Heart left ventricle (tissue), 16 donors: ENCODE data around the gene KIAA1958. TPM values are rescaled to one million over a fixed set of nuclear protein-coding genes. Genes with fewer than 3 reads are reported as not detected.

ENCODE experiments used
- ATAC-seq, 4 donors: fragments of 200-7000 bp; cut with Tn5 transposase; one replicate each; pipeline ENCODE4 v1.9.1; 2020 to 2022; ENCODE audit warnings: moderate library complexity in 4 of 4, mild to moderate bottlenecking in 3 of 4, moderate number of reproducible peaks in 1 of 4
- DNase-seq, 5 donors: peaks; one replicate each; pipeline ENCODE4 v3.0.0-alpha.2; 2020
- H3K27ac ChIP-seq, 12 donors: fragments of 200-600 bp; sonication (generic) in 4 of 12; one replicate each; pipeline versions ENCODE4 v1.5.0 to v1.8.0; 2016 to 2022; ENCODE audit warnings: mild to moderate bottlenecking in 2 of 12
- H3K27me3 ChIP-seq, 9 donors: fragments of 200-600 bp; sonication (generic) in 2 of 9; one replicate each; pipeline versions ENCODE4 v1.5.1 to v1.8.0; 2016 to 2022; ENCODE audit warnings: mild to moderate bottlenecking in 3 of 9
- H3K36me3 ChIP-seq, 9 donors: fragments of 200-600 bp; sonication (generic) in 2 of 9; one replicate each; pipeline versions ENCODE4 v1.5.0 to v1.8.0; 2018 to 2022; ENCODE audit warnings: mild to moderate bottlenecking in 2 of 9
- H3K4me1 ChIP-seq, 12 donors: fragments of 200-600 bp; sonication (generic) in 4 of 12; one replicate each; pipeline versions ENCODE4 v1.5.0 to v1.8.0; 2016 to 2022; ENCODE audit warnings: mild to moderate bottlenecking in 3 of 12
- H3K4me3 ChIP-seq, 12 donors: fragments of 200-600 bp; sonication (generic) in 4 of 12; one replicate each; pipeline versions ENCODE4 v1.5.0 to v1.8.0; 2017 to 2022; ENCODE audit warnings: mild to moderate bottlenecking in 9 of 12, moderate library complexity in 4 of 12
- H3K9me3 ChIP-seq, 12 donors: fragments of 200-600 bp; sonication (generic) in 4 of 12; one replicate each; pipeline versions ENCODE4 v1.5.0 to v1.8.0; 2016 to 2022; ENCODE audit warnings: mild to moderate bottlenecking in 1 of 12
- POLR2A ChIP-seq, 2 donors: fragments of 450-650 bp; IDR thresholded peaks; one replicate each; pipeline ENCODE4 v1.6.1; 2017; ENCODE audit warnings: antibody characterized with exemption in 2 of 2, mild to moderate bottlenecking in 2 of 2, moderate library complexity in 2 of 2
- WGBS, 4 donors: extraction: QIAGEN DNeasy Blood & Tissue Kit in 2 of 4; methylation state at CpG; one replicate each; pipeline versions ENCODE4 v1.1.5 to v1.1.7; 2013 to 2018; 5-methylcytosine and 5-hydroxymethylcytosine counted together
- intact Hi-C, 10 donors: fragments of 100-400 bp; cut with DNase I; formaldehyde crosslinking; loops; one replicate each; pipeline versions ENCODE4 v1.11.1 to v1.14.2; 2022
- polyA plus RNA-seq, 2 donors: library from polyadenylated mRNA; stranded (reverse); fragments of 200-250 nt; gene quantifications; one replicate each; pipeline ENCODE4 v1.2.3, GENCODE V29; 2013
- total RNA-seq, 9 donors: library from RNA; depleted of rRNA in 2 of 9; stranded (reverse); fragments of >200 nt in 2 of 9; fragmentation: NEBNext Ultra II Directional in 3 of 9; extraction: Animal tissue kit (Norgen Biotek cat#: 25700) in 3 of 9; gene quantifications; one replicate each; pipeline versions ENCODE4 v1.1.0 to v1.2.4, GENCODE V29; 2016 to 2023
- TF ChIP-seq, protein P1 (sequence below), 12 donors: fragments of 200-600 bp; sonication (generic) in 4 of 12; IDR thresholded peaks; one replicate each; pipeline versions ENCODE4 v1.5.0 to v1.8.0; 2018 to 2022; ENCODE audit warnings: antibody characterized with exemption in 12 of 12, mild to moderate bottlenecking in 5 of 12
- donor health status: ischemic (EF 13 %, LVEDD 7.1; RV severe dilation, severe dysfunction).
- donor health status: healthy with polysubstance abuse.
- donor health status: DM: no; HTN: yes; CAD: no.
- donor health status: DM: no; HTN: no; CAD: no.
- donor health status: ischemic (EF 25% LVEDD 6.9; RV normal size, moderate dysfunction).
- donor health status: ischemic (EF 25% LVEDD 5.7; RV mildly dilated, moderate dysfunction).
- donor health status: healthy.
- donor health status: DM: yes; HTN: yes; CAD: no.
- donor health status: ischemic (EF 35%, LVEDD 5.7; RV mildly dilated, moderate dysfunction).
- donor health status: nonischemic (EF 11% LVEDD 7.7; RV severe dilation, severe dysfunction).
- donor health status: DM: yes; HTN: yes; CAD: no.
- donor health status: PGD.
- donor health status: ischemic (EF 29% LVEDD 5.4; RV normal size, mild dysfunction).
- donor health status: nonischemic (EF 23%, LVEDD 6.1; RV moderate dilation, normal function).

The KIAA1958 gene
- total and polyA plus RNA-seq, 11 donors, result 0.99 to 8.5 (median 5.8) TPM

DNA sequence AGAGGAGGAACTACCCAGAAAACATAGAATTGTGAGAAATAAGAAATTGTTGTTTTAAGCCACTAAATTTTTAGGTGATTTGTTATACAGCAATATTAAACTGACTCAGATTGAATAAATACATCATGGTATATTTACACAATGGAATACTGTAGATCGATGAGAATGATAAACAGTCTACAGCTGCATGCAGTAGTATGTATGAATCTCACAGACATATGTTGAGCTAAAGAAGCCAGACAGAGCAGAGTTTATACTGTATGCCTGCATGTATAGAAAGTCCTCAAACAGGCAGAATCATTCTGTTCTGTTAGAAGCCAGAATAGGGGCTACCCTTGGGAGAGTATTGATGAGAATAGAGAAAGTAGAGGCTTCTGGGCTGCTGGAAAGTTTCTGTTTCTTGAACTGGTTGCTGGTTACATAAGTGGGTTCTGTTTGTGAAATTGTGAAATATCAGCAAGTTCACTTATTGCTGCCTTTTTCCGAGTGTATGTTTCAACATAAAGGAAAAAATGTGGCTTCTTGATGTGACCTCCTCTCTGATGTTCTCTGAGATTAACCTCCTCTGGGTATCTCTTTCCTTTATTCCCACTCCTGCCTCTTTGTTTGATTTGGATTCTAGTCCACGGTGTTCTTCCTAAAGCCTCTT is 9.6 kb downstream of the KIAA1958 start:
- no peak for ATAC-seq

DNA sequence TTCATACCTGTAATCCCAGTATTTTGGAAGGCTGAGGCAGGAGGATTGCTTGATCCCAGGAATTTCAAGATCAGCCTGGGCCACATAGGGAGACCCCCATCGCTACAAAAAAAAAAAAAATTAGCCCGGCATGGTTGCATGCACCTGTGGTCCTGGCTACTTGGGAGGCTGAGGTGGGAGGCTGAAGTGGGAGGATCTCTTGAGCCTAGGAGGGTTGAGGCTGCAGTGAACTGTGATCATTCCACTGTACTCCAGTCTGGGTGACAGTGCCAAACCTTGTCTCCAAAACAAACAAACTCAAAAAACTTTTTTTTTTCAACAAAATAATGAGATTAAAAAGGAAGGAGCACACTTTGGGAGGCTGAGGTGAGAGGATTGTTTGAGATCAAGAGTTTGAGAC is 14.2 kb downstream of the KIAA1958 start:
- TF ChIP-seq, protein P1, sequence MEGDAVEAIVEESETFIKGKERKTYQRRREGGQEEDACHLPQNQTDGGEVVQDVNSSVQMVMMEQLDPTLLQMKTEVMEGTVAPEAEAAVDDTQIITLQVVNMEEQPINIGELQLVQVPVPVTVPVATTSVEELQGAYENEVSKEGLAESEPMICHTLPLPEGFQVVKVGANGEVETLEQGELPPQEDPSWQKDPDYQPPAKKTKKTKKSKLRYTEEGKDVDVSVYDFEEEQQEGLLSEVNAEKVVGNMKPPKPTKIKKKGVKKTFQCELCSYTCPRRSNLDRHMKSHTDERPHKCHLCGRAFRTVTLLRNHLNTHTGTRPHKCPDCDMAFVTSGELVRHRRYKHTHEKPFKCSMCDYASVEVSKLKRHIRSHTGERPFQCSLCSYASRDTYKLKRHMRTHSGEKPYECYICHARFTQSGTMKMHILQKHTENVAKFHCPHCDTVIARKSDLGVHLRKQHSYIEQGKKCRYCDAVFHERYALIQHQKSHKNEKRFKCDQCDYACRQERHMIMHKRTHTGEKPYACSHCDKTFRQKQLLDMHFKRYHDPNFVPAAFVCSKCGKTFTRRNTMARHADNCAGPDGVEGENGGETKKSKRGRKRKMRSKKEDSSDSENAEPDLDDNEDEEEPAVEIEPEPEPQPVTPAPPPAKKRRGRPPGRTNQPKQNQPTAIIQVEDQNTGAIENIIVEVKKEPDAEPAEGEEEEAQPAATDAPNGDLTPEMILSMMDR (IDR thresholded peaks at IDR 0.05), result no peak
- TF ChIP-seq POLR2A (IDR thresholded peaks at IDR 0.05), result no peak
- 89 to 97% (median 95%) methylated on average over 2 of the region's 2 CpGs for WGBS, 4 donors
- no peaks in the 10 kb centered on the region for H3K9me3 ChIP-seq
- H3K4me3 ChIP-seq, result no peak overlapping the region
- no peak for ATAC-seq
- peaks cover 0 to 12% (median 0%) of the 10 kb centered on the region in 12 donors for H3K4me1 ChIP-seq
- no peak overlapping the region for H3K27ac ChIP-seq
- intact Hi-C loops, result no loop called here
- H3K27me3 ChIP-seq, result no peaks in the 10 kb centered on the region
- DNase-seq, result no peak
- no peaks in the 10 kb centered on the region for H3K36me3 ChIP-seq

More for the DNA sequence above, 9.6 kb downstream of the KIAA1958 start:
- TF ChIP-seq, protein P1 (IDR thresholded peaks at IDR 0.05), result no peak
- TF ChIP-seq POLR2A (IDR thresholded peaks at IDR 0.05), result no peak
- Histone ChIP-seq H3K27me3 (no peaks in the 10 kb centered on the region), H3K9me3 (peaks cover 0 to 27% (median 16%) of the 10 kb centered on the region in 12 donors), H3K4me3 (no peak overlapping the region), H3K4me1 (peaks cover 0 to 21% (median 0%) of the 10 kb centered on the region in 12 donors), H3K27ac (peak overlapping the region in 1 of 12 donors; percentile 19), H3K36me3 (no peaks in the 10 kb centered on the region)
- 81 to 86% (median 83%) methylated on average over 3 of the region's 3 CpGs for WGBS, 4 donors
- DNase-seq, result no peak
- intact Hi-C loops, result loop anchor here in 1 of 10 donors (5.0 kb wide), 1 partner anchor 126 kb away; no protein-coding TSS in a partner anchor

DNA sequence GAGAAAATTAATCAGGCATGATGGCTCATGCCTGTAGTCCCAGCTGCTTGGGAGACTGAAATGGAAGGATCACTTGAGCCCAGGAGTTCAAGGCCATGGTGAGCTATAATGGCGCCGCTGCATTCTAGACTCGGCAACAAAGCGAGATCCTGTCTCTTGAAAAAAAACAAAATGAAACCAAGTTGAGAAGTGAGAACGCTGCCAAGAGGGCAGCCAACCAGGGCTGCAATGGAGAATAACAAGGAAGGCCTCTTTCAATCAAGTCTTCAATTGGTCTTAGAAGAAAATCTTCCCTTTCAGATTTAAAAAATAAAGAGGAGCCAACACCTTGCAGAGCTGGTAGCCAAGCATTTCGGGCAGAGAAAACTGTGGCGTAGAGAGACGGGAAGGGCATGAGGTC is 14.7 kb downstream of the KIAA1958 start:
- no peaks in the 10 kb centered on the region for H3K27me3 ChIP-seq

More for the DNA sequence above, 14.7 kb downstream of the KIAA1958 start:
- H3K4me1 ChIP-seq, result peaks cover 0 to 7% (median 0%) of the 10 kb centered on the region in 12 donors
- WGBS, 4 donors, result 92 to 96% (median 94%) methylated on average over 8 of the region's 8 CpGs
- no peaks in the 10 kb centered on the region for H3K36me3 ChIP-seq
- no peak overlapping the region for H3K4me3 ChIP-seq
- H3K9me3 ChIP-seq, result no peaks in the 10 kb centered on the region
- DNase-seq (no peak), ATAC-seq (no peak)
- intact Hi-C loops, result no loop called here
- H3K27ac ChIP-seq, result no peak overlapping the region
- TF ChIP-seq, protein P1 (IDR thresholded peaks at IDR 0.05), result no peak
- no peak for TF ChIP-seq POLR2A (IDR thresholded peaks at IDR 0.05)
